22Rv1 (cell line): ENCODE data around the gene DHRSX.
"Not testable (repeated sequence)": the region's sequence is repeated elsewhere in the genome, so short reads cannot be mapped to it uniquely, and the experiment has no call there.

Source experiments
- H3K27ac ChIP-seq: fragments of 450-650 bp; 2 replicates; pipeline ENCODE4 v1.5.1; 2017
- CTCF ChIP-seq: fragments of 450-650 bp; IDR thresholded peaks from 2 replicates; pipeline ENCODE4 v1.5.1; 2017; ENCODE audit warnings: mild to moderate bottlenecking
- ZFX ChIP-seq: fragments of 450-650 bp; IDR thresholded peaks from 2 replicates; pipeline ENCODE4 v1.6.1; 2017; ENCODE audit warnings: antibody characterized with exemption, borderline replicate concordance

Gene DHRSX

GRCh38 chrX:2474280-2474962 is 26.4 kb downstream of the DHRSX start:
- TF ChIP-seq CTCF = no peak
- TF ChIP-seq ZFX = no peak

GRCh38 chrX:2473064-2473463 is 27.7 kb downstream of the DHRSX start:
- H3K27ac ChIP-seq = not testable (repeated sequence)

More at GRCh38 chrX:2474280-2474962, 26.4 kb downstream of the DHRSX start:
- no peak overlapping the region for H3K27ac ChIP-seq

- H3K27ac ChIP-seq = no peak overlapping the region
- TF ChIP-seq CTCF (no peak), ZFX (no peak)
Measured at GRCh38 chrX:2471641-2472040, 29.1 kb downstream of the DHRSX start.

- not testable (repeated sequence) for H3K27ac ChIP-seq
Measured at GRCh38 chrX:2471126-2471525, 29.6 kb downstream of the DHRSX start.

- H3K27ac ChIP-seq = not testable (repeated sequence)
Measured at GRCh38 chrX:2469852-2470251, 30.9 kb downstream of the DHRSX start.

- TF ChIP-seq ZFX = no peak
- no peak for TF ChIP-seq CTCF
- H3K27ac ChIP-seq = no peak overlapping the region
Measured at GRCh38 chrX:2469196-2469685, 31.5 kb downstream of the DHRSX start.

GRCh38 chrX:2468261-2469195 is 32.2 kb downstream of the DHRSX start:
- no peak for TF ChIP-seq ZFX
- no peak for TF ChIP-seq CTCF
- no peak overlapping the region for H3K27ac ChIP-seq

- TF ChIP-seq CTCF (no peak), ZFX (no peak)
Measured at GRCh38 chrX:2466876-2467656, 33.7 kb downstream of the DHRSX start.

More at GRCh38 chrX:2466876-2467656, 33.7 kb downstream of the DHRSX start:
- no peak overlapping the region for H3K27ac ChIP-seq
